ENCODE results near the gene TMPRSS5. TPM values are rescaled to one million over a fixed set of nuclear protein-coding genes. Genes with fewer than 3 reads are reported as not detected.
"Not testable (repeated sequence)": the region's sequence is repeated elsewhere in the genome, so short reads cannot be mapped to it uniquely, and the experiment has no call there.

Gene TMPRSS5
- not detected for total RNA-seq (ENCODE audit: insufficient read depth, low replicate concordance)

GRCh38 chr11:113705871-113706655 is at the start of gene TMPRSS5:
TMPRSS5 (minus strand) TSS chr11:113706308; CDS start chr11:113706224, 84 bp downstream.
- no peak for DNase-seq (ENCODE audit: low spot score)

- no peak for DNase-seq (ENCODE audit: low spot score)
Observed at GRCh38 chr11:113752932-113753331, 46.8 kb upstream of the TMPRSS5 start.

- DNase-seq (ENCODE audit: low spot score), result no peak
Observed at GRCh38 chr11:113736323-113736722, 30.2 kb upstream of the TMPRSS5 start.

GRCh38 chr11:113732092-113732491 is 26.0 kb upstream of the TMPRSS5 start:
- DNase-seq (ENCODE audit: low spot score), result no peak

GRCh38 chr11:113730887-113731726 is 25.0 kb upstream of the TMPRSS5 start:
- DNase-seq (ENCODE audit: low spot score), result peak; percentile 87

- no peak for DNase-seq (ENCODE audit: low spot score)
Observed at GRCh38 chr11:113729456-113729855, 23.3 kb upstream of the TMPRSS5 start.

GRCh38 chr11:113728814-113729213 is 22.7 kb upstream of the TMPRSS5 start:
- DNase-seq (ENCODE audit: low spot score), result no peak

GRCh38 chr11:113725913-113726312 is 19.8 kb upstream of the TMPRSS5 start:
- peak; percentile 34 for DNase-seq (ENCODE audit: low spot score)

- no peak for DNase-seq (ENCODE audit: low spot score)
Observed at GRCh38 chr11:113725407-113725806, 19.3 kb upstream of the TMPRSS5 start.

- no peak for DNase-seq (ENCODE audit: low spot score)
Observed at GRCh38 chr11:113724778-113725177, 18.7 kb upstream of the TMPRSS5 start.

GRCh38 chr11:113723787-113724186 is 17.7 kb upstream of the TMPRSS5 start:
- no peak for DNase-seq (ENCODE audit: low spot score)

GRCh38 chr11:113722934-113723333 is 16.8 kb upstream of the TMPRSS5 start:
- no peak for DNase-seq (ENCODE audit: low spot score)

- DNase-seq (ENCODE audit: low spot score), result no peak
Observed at GRCh38 chr11:113722221-113722620, 16.1 kb upstream of the TMPRSS5 start.

- no peak for DNase-seq (ENCODE audit: low spot score)
Observed at GRCh38 chr11:113721462-113722066, 15.5 kb upstream of the TMPRSS5 start.

GRCh38 chr11:113720478-113720877 is 14.4 kb upstream of the TMPRSS5 start:
- not testable (repeated sequence) for DNase-seq (ENCODE audit: low spot score)

- no peak for DNase-seq (ENCODE audit: low spot score)
Observed at GRCh38 chr11:113715882-113716625, 9.9 kb upstream of the TMPRSS5 start.

- no peak for DNase-seq (ENCODE audit: low spot score)
Observed at GRCh38 chr11:113715273-113715672, 9.2 kb upstream of the TMPRSS5 start.

GRCh38 chr11:113710989-113711388 is 4.9 kb upstream of the TMPRSS5 start:
- no peak for DNase-seq (ENCODE audit: low spot score)

- not testable (repeated sequence) for DNase-seq (ENCODE audit: low spot score)
Observed at GRCh38 chr11:113703551-113703950, 2.6 kb downstream of the TMPRSS5 start.

- no peak for DNase-seq (ENCODE audit: low spot score)
Observed at GRCh38 chr11:113701491-113701890, 4.6 kb downstream of the TMPRSS5 start.

- no peak for DNase-seq (ENCODE audit: low spot score)
Observed at GRCh38 chr11:113698515-113698914, 7.6 kb downstream of the TMPRSS5 start.

Measured in umbilical cord (tissue), 2 donors.